ENCODE results near the gene PLA2G12B.
"Not testable (repeated sequence)": the region's sequence is repeated elsewhere in the genome, so short reads cannot be mapped to it uniquely, and the experiment has no call there.

DNA sequence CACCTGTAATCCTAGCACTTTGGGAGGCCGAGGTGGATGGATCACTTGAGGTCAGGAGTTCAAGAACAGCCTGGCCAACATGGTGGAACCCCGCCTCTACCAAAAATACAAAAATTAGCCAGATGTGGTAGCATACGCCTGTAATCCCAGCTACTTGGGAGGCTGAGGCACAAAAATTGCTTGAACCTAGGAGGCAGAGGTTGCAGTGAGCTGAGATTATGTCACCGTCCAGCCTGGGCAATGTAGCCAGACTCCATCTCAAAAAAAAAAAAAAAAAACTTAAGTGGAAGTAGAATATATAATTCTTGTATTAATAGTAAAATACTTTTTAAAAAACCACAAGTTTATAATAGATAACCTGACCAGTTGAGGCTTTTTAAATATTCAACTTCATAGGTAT is 30.0 kb upstream of the PLA2G12B start:
- TF ChIP-seq, protein P1, sequence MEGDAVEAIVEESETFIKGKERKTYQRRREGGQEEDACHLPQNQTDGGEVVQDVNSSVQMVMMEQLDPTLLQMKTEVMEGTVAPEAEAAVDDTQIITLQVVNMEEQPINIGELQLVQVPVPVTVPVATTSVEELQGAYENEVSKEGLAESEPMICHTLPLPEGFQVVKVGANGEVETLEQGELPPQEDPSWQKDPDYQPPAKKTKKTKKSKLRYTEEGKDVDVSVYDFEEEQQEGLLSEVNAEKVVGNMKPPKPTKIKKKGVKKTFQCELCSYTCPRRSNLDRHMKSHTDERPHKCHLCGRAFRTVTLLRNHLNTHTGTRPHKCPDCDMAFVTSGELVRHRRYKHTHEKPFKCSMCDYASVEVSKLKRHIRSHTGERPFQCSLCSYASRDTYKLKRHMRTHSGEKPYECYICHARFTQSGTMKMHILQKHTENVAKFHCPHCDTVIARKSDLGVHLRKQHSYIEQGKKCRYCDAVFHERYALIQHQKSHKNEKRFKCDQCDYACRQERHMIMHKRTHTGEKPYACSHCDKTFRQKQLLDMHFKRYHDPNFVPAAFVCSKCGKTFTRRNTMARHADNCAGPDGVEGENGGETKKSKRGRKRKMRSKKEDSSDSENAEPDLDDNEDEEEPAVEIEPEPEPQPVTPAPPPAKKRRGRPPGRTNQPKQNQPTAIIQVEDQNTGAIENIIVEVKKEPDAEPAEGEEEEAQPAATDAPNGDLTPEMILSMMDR (IDR thresholded peaks at IDR 0.05; ENCODE audit: insufficient read depth, low read depth, low read length) = not testable (repeated sequence)
- TF ChIP-seq EZH2 (IDR thresholded peaks at IDR 0.05; ENCODE audit: insufficient read depth, low read length) = not testable (repeated sequence)

Data from astrocyte (in vitro differentiated cells and primary cell).